Measurements from ENCODE around the gene RPL7A. TPM values are rescaled to one million over a fixed set of nuclear protein-coding genes. Genes with fewer than 3 reads are reported as not detected.
A peak's percentile ranks its signal among the peaks of the same experiment; 100 is the strongest.
"Not testable (repeated sequence)": the region's sequence is repeated elsewhere in the genome, so short reads cannot be mapped to it uniquely, and the experiment has no call there.

Gene RPL7A
- total RNA-seq, result 1,000 to 10,000 TPM; 1,385 to 2,320 (median 1,660) TPM

GRCh38 chr9:133347985-133348717 lies at the start of gene RPL7A, which contains the start of gene MED22:
Gene RPL7A (plus strand): TSS chr9:133348218. CDS start chr9:133348244, 26 bp downstream.
Gene MED22 (minus strand): TSS chr9:133348131. CDS start chr9:133346662, 1,469 bp downstream.
- peaks cover 0 to 73% of the 10 kb centered on the region in 2 donors for H3K36me3 ChIP-seq
- H3K4me1 ChIP-seq, result peaks cover 0 to 42% (median 19%) of the 10 kb centered on the region in 3 donors
- 0% methylated on average over 19 to 23 of the region's 64 CpGs for WGBS, 2 donors (ENCODE audit: low coverage in 1 of 2)
- peak within 1 kb of the TSS; percentile 80 to 91 for H3K4me3 ChIP-seq
- ATAC-seq, result peak; percentile 91
- TF ChIP-seq, protein P1, sequence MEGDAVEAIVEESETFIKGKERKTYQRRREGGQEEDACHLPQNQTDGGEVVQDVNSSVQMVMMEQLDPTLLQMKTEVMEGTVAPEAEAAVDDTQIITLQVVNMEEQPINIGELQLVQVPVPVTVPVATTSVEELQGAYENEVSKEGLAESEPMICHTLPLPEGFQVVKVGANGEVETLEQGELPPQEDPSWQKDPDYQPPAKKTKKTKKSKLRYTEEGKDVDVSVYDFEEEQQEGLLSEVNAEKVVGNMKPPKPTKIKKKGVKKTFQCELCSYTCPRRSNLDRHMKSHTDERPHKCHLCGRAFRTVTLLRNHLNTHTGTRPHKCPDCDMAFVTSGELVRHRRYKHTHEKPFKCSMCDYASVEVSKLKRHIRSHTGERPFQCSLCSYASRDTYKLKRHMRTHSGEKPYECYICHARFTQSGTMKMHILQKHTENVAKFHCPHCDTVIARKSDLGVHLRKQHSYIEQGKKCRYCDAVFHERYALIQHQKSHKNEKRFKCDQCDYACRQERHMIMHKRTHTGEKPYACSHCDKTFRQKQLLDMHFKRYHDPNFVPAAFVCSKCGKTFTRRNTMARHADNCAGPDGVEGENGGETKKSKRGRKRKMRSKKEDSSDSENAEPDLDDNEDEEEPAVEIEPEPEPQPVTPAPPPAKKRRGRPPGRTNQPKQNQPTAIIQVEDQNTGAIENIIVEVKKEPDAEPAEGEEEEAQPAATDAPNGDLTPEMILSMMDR (IDR thresholded peaks at IDR 0.05), result peak in 2 of 4 experiments; percentile 9 to 23
- peak; percentile 75 to 83 for TF ChIP-seq POLR2A (IDR thresholded peaks at IDR 0.05)
- TF ChIP-seq EP300 (IDR thresholded peaks at IDR 0.05), result no peak
- peak; percentile 96 for TF ChIP-seq POLR2AphosphoS5 (IDR thresholded peaks at IDR 0.05)
- peak within 1 kb of the TSS; percentile 73 to 96 (median 92) for H3K27ac ChIP-seq
- H3K9me3 ChIP-seq, result no peaks in the 10 kb centered on the region
- H3K27me3 ChIP-seq, result no peaks in the 10 kb centered on the region

GRCh38 chr9:133299996-133300395 lies 48.0 kb upstream of the RPL7A start:
- H3K27ac ChIP-seq, H3K4me3 ChIP-seq, H3K36me3 ChIP-seq, ATAC-seq, H3K4me1 ChIP-seq, H3K9me3 ChIP-seq: not testable (repeated sequence)
- WGBS, 2 donors (ENCODE audit: low coverage in 1 of 2), result 69 to 100% methylated on average over 1 to 2 of the region's 16 CpGs
- peaks cover 66% of the 10 kb centered on the region for H3K27me3 ChIP-seq

DNA sequence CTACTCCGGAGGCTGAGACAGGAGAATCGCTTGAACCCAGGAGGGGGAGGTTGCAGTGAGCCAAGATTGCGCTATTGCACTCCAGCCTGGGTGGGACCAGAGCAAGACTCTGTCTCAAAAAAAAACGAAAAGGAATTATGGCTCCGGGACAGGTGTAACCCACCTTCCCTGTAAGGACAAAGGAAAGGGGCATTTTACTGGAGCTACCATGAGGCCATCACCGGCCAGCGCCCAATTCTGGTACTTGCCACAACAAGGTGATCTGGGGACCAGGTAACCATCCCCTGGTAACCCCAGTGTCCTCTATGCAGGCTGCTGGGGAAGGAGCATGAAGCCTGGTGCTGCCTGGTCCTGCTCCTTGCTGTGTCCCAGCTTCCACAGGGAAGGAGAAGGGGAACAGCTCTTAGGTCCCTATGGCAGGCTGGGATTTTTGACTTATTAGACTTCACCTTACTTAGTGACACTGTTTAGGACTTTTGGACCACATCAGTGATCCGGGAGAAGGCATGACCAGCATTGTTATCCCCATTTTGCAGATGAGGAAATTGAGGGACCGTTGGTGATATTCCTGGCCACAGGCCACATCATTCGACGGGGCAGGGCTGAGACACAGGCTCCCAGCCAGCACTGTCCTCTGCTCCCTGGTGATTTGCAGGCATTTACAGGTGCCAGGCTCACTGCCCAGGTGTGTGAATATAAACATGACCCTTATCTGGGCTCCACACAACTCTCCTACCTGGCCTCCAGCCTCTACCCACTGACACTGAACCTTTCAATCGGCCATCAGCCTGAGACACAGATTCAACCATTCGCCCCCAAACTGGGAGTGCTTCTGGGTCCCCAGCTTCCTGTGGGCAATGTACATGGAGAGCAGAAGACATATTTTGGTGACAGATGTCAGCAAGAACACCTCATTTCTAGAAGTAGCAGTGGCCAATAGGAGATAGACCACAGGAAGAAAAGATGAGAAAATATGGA lies 46.5 kb upstream of the RPL7A start:
- 78 to 94% methylated on average over 6 of the region's 13 CpGs for WGBS, 2 donors (ENCODE audit: low coverage in 1 of 2)
- no peak for ATAC-seq
- H3K27me3 ChIP-seq, result peaks cover 65% of the 10 kb centered on the region
- H3K4me3 ChIP-seq, result no peak overlapping the region
- H3K4me1 ChIP-seq, result no peaks in the 10 kb centered on the region
- TF ChIP-seq, protein P1 (IDR thresholded peaks at IDR 0.05), result no peak
- TF ChIP-seq EP300 (IDR thresholded peaks at IDR 0.05) (no peak), POLR2AphosphoS5 (IDR thresholded peaks at IDR 0.05) (no peak), POLR2A (IDR thresholded peaks at IDR 0.05) (no peak)
- H3K9me3 ChIP-seq, result no peaks in the 10 kb centered on the region
- no peaks in the 10 kb centered on the region for H3K36me3 ChIP-seq
- no peak overlapping the region for H3K27ac ChIP-seq

- H3K27me3 ChIP-seq, result peaks cover 63% of the 10 kb centered on the region
- ATAC-seq, result no peak
- H3K36me3 ChIP-seq, result no peaks in the 10 kb centered on the region
- no peak overlapping the region for H3K4me3 ChIP-seq
- no peaks in the 10 kb centered on the region for H3K9me3 ChIP-seq
- TF ChIP-seq EP300 (IDR thresholded peaks at IDR 0.05), result no peak
- no peaks in the 10 kb centered on the region for H3K4me1 ChIP-seq
- H3K27ac ChIP-seq, result no peak overlapping the region
- 40% methylated on average over 2 of the region's 26 CpGs; no CpG with 5 or more reads in 1 of the 2 donors for WGBS, 2 donors (ENCODE audit: low coverage in 1 of 2)
These were observed 44.5 kb upstream of the RPL7A start for GRCh38 chr9:133303266-133304157.

GRCh38 chr9:133304158-133304470 lies 43.9 kb upstream of the RPL7A start:
- no peaks in the 10 kb centered on the region for H3K4me1 ChIP-seq
- no peak overlapping the region for H3K27ac ChIP-seq
- no peaks in the 10 kb centered on the region for H3K36me3 ChIP-seq
- WGBS, 2 donors (ENCODE audit: low coverage in 1 of 2), result no CpG with 5 or more reads among the region's 13 CpGs
- no peak for ATAC-seq
- no peaks in the 10 kb centered on the region for H3K9me3 ChIP-seq
- no peak overlapping the region for H3K4me3 ChIP-seq
- TF ChIP-seq POLR2A (IDR thresholded peaks at IDR 0.05) (no peak), EP300 (IDR thresholded peaks at IDR 0.05) (no peak), POLR2AphosphoS5 (IDR thresholded peaks at IDR 0.05) (no peak)
- TF ChIP-seq, protein P1 (IDR thresholded peaks at IDR 0.05), result no peak
- peaks cover 58% of the 10 kb centered on the region for H3K27me3 ChIP-seq
